Jurkat, Clone E6-1 (cell line): ENCODE data around the gene HS3ST2.
"Not testable (repeated sequence)": the region's sequence is repeated elsewhere in the genome, so short reads cannot be mapped to it uniquely, and the experiment has no call there.

Source experiments
- DNase-seq: peaks from one replicate; pipeline ENCODE4 v3.0.0-alpha.2; 2011; ENCODE audit warnings: low read depth, low spot score
- H3K4me3 ChIP-seq: 2 replicates; pipeline ENCODE4 v1.5.1; 2011; ENCODE audit warnings: mild to moderate bottlenecking, low read length, control low read depth, moderate library complexity

Gene HS3ST2

DNA sequence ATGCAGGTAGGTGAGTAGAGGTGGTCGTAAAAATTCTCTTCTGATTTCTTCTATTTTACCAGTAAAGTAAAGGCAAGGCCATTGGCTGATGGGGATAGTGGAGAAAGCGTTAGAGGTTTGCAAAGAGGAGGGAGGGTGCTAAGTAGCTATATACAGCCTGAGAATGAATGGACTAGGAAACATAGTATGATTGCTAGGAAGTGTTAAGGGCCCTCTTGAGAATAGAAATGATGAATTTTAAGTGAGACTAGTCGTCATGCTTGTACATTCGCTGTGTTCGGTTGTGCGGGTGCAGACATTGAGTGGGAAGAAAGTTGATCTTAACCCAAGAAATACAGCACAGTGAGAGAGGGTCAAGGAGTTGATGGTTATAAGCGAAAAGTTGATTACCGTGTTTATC, 7.2 kb upstream of the HS3ST2 start:
- DNase-seq: no peak
- H3K4me3 ChIP-seq: no peak overlapping the region

DNA sequence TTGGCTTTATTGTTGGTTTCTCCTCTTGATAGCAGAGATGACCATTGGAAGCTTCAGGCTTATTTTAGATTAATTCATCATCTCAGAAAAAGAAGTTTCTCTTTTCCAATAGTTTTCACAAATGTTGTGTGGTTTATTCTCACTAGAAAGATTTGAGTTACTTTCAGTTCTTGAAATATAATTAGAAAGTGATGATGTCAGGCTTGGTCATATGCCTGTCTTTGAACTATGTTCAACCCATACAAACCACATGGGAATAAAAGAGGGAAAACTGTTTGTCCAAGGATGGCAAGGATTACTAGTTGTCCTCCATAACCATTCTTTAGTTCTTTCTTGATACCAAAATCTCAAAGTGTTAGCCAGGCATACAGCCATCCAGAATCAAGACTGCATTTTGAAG, 3.7 kb upstream of the HS3ST2 start:
- H3K4me3 ChIP-seq: no peak overlapping the region
- no peak for DNase-seq

DNA sequence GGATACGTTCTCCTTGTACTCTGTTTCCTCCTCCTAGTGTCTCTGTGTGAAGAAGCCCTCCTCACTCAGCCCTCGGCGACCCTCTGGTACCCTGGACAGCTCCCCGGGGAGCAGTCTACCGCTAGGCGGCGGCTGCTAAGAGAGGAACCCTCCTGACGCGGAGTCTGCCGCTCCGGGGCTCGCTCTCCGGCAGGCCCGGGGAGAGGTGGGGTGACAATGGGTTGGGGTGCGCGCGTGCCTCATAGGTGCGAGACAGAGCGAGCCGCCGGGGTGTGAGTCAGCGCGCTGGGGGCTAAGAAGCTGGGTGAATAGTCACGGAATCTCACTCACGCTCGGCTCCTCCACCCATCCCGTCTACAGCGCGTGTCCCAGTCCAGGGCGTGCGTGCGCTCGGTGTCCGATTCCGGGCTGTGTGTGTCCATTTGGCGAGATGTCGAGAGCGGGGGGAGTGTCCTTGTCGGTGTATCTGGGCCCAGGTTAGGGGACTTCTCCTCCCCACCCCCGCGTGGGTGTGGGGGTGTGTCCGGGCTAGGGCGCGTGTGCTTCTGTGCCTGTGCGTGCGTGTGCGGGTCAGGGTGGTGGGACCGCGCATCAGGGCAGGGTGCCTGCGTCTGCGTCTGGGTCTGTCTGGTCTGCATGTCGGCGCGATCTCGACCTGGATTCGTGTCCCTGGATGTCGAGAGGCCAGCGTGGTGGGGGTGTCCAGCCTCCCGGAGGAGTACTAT, 577 bp upstream of the HS3ST2 start:
- no peak overlapping the region for H3K4me3 ChIP-seq
- peak; percentile 24 for DNase-seq

DNA sequence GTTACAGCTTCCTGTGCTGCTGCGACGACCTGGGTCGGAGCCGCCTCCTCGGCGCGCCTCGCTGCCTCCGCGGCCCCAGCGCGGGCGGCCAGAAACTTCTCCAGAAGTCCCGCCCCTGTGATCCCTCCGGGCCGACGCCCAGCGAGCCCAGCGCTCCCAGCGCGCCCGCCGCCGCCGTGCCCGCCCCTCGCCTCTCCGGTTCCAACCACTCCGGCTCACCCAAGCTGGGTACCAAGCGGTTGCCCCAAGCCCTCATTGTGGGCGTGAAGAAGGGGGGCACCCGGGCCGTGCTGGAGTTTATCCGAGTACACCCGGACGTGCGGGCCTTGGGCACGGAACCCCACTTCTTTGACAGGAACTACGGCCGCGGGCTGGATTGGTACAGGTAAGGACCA, 746 bp downstream of the HS3ST2 start:
- DNase-seq: no peak
- H3K4me3 ChIP-seq: no peak overlapping the region

DNA sequence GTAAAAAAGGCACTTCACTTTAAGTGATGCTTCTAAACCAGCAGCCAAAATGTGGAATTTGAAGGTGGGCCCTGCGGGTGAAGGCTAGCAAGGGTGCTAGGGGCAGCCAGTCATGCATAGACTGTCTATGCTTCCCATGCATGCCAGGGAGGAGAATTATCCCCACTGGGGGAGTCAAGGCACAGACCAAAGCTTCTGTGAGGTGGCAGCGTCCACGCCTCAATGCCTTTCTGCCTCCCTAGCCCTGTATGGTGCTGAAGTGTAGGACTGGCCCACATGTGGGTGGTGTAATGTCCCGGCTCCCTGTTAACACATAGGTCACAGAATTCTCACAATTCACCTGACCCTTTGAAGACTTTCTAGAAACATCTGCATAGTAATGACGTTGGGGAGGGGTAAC, 1.9 kb downstream of the HS3ST2 start:
- DNase-seq: no peak

DNA sequence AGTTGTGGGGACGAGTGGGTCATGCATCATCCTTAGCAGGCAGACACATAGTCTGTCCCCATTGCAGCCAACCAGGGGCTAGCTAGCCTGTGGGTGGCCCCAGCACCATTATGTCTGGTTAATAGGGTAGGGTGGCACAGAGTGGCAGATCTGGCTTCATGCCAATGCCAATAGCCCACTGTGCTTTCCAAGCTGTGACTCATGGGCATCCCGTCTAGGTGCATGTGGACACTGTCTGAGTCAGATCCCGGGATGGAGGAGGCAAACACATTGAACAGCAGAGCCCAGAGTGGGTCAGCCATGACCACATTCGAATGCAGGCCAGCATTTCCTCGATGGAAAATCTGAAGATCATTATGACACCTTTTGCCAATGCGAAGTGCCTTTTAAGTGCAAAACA, 2.5 kb downstream of the HS3ST2 start:
- no peak for DNase-seq
- H3K4me3 ChIP-seq: no peak overlapping the region

More for the DNA sequence above, 1.9 kb downstream of the HS3ST2 start:
- H3K4me3 ChIP-seq: no peak overlapping the region

DNA sequence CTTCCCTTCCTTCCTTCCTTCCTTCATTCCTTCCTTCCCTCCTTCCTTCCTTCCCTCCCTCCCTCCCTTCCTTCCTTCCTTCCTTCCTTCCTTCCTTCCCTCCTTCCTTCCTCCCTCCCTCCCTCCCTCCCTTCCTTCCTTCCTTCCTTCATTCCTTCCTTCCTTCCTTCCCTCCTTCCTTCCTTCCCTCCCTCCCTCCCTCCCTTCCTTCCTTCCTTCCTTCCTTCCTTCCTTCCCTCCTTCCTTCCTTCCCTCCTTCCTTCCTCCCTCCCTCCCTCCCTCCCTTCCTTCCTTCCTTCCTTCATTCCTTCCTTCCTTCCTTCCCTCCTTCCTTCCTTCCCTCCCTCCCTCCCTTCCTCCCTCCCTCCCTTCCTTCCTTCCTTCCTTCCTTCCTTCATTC, 4.8 kb downstream of the HS3ST2 start:
- DNase-seq, H3K4me3 ChIP-seq: not testable (repeated sequence)

DNA sequence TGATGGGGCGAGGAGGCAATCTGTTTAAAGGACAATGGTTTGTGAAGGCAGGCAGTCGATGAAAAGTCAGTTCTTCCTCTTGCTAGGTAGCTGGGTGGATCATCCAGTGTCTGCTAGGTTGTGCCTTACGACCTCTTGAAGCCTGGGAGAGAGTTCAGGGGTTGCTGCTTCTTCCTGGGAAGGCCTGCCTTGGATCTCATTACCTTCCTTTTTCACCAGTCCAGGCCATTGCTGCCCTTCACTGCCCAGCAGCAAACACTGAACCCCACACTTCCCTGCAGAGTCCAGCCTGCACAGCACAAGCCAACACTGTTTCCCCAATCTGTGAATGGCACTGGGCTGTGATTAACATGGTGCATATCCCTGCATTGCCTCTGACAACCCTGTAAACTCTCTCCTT, 24.7 kb downstream of the HS3ST2 start:
- H3K4me3 ChIP-seq: no peak overlapping the region
- no peak for DNase-seq

DNA sequence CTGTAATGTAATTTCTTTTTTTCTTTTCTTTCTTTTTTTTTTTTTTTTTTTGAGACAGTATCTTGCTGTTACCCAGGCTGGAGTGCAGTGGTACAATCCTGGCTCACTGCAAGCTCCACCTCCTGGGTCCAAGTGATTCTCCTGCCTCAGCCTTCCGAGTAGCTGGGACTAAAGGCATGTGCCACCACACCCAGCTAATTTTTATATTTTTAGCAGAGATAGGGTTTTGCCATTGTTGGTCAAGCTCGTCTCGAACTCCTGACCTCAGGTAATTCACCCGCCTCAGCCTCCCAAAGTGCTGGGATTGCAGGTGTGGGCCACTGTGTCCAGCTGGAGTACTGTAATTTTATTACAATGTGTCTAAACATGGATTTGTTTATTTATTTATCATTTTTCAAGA, 28.1 kb downstream of the HS3ST2 start:
- H3K4me3 ChIP-seq, DNase-seq: not testable (repeated sequence)

DNA sequence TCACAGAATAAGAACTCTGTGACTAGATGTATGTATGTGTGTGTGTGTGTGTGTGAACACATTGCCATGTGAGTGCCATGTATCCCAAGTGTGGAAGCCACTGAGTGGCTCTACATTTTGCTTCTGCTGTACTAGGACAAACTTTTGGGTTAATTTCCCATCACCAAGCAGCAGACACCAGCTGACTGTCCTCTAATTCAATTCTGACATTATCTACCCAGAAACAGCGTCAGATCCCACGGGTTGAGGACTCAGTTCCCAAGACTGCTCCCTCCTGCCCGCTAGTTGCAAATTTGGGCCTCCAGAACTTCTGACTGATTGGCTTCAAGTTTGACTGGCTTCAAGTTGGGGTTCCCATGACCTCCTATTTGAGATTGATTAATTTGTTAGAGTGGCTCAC, 29.2 kb downstream of the HS3ST2 start:
- no peak for DNase-seq
- no peak overlapping the region for H3K4me3 ChIP-seq

DNA sequence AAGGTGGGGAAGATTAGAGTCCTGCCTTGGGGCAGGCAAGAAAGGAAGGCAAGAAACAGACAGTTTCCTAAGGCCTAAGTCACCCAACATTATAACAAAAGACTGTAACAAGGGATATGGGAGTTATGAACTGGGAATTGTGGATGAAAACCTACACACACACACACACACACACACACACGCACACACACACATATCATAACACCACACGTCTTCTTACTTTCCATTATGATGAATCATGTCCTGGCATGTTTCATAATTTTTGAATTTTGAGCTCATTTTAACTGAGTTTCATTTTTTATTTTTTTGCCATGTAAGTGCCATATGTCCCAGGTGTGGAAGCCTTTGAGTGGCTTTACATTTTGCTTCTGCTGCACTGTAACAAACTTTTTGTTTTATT, 29.9 kb downstream of the HS3ST2 start:
- no peak overlapping the region for H3K4me3 ChIP-seq
- no peak for DNase-seq

DNA sequence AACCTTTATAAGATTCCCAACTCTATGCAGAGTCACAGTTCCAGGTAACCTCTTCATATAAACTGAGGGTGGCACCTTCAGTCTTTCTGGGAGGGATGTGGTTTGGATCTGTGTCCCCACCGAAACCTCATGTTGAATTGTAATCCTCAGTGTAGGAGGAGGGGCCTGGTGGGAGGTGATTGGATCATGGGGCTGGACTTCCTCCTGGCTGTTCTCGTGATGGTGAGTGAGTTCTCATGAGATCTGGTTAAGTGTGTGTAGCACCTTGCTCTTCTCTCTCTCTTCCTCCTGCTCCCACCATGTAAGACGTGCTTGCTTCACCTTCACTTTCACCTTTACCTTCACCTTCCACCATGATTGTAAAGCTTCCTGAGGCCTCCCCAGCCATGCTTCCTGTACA, 30.5 kb downstream of the HS3ST2 start:
- DNase-seq: peak; percentile 51
- H3K4me3 ChIP-seq: no peak overlapping the region

DNA sequence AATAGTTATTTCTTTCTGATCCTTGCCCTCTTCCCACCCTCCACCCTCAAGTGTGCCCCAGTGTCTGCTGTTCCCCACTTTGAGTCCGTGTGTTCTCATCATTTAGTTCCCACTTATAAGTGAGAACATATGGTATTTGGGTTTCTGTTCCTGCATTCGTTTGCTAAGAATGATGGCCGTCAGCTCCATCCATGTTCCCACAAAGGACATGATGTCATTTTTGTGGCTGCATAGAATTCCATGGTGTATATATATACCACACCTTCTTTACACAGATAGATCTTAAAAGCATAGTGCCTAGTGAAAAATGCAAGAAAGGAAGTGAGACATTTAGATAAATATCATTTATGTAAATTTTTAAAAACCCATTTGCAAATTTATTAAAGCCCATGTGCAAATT, 33.1 kb downstream of the HS3ST2 start:
- DNase-seq: no peak
- no peak overlapping the region for H3K4me3 ChIP-seq

DNA sequence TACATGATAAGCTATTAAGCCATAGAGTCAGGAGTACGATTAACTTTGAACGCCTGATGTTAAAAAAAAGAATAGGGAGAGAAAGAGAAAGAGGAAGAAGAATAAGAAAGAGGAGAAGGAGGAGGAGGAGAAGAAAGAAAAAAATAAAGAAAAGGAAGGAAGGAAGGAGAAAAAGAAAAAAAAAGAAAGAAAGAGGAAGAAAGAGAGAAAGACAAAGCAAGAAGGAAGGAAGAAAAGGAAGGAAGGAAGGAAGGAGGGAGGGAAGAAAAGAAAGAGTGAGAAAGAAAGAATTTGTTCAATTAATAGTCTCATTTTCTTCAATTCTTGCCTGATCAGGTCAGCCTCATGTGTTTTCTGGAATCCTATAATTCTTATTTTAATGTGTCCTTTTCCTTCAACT, 33.7 kb downstream of the HS3ST2 start:
- DNase-seq: no peak
- H3K4me3 ChIP-seq: no peak overlapping the region

DNA sequence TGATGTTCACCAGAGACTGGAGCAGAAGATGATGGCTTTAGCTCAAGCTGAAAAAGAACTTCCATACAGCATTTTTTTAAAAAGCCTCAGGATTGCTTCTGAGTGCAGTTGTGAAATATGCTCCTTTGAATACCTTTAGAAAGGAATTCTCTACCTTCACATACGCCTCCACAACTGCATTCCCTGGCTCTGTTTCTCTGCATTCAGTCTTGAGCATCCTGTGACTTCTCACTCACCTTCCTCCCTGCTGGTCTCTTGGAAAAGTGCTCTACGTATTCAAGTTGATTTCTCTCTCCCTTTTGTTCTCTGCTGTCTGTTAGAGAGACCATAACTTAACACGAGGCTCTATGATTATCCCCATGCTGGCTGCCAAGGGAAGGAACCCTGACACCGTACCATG, 34.5 kb downstream of the HS3ST2 start:
- no peak overlapping the region for H3K4me3 ChIP-seq
- DNase-seq: no peak

DNA sequence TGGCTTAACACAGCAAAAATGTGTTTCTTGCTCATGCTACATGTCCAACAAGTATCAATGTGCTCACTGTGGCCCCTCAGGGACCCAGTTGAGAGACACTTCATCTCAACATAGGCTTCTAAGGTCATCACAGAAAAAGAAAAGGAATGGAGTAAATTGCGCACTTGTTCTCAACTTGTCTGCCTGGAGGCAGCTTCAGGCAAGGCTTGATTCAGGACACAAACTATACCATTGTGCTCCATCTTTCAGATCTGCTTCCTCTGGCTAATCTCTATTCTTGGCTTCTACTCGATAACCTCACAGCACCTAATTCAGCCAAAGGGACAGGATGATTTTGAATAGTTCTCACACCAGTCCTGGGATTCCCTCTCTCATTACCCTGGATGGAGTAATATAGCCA, 35.6 kb downstream of the HS3ST2 start:
- H3K4me3 ChIP-seq: no peak overlapping the region
- no peak for DNase-seq

DNA sequence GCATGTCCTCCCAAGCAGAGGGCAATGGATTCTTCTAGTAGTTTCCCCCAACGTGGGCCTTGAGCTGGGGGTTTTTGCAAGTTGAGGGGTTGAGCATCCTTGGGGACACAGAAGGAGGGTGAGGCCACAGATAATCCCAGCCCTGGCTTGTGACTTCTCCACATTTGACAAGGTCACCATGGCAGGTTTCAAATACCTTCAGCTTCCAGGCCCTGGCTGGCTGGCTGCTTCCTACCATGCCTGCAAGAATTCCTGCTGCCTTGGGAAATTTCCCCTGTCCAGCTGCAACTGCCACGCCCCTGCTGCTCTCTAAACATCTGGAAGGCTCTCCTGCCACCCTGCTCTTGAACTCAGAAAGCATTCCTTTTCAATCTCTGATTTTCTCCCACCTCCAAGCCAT, 41.3 kb downstream of the HS3ST2 start:
- no peak overlapping the region for H3K4me3 ChIP-seq
- no peak for DNase-seq

DNA sequence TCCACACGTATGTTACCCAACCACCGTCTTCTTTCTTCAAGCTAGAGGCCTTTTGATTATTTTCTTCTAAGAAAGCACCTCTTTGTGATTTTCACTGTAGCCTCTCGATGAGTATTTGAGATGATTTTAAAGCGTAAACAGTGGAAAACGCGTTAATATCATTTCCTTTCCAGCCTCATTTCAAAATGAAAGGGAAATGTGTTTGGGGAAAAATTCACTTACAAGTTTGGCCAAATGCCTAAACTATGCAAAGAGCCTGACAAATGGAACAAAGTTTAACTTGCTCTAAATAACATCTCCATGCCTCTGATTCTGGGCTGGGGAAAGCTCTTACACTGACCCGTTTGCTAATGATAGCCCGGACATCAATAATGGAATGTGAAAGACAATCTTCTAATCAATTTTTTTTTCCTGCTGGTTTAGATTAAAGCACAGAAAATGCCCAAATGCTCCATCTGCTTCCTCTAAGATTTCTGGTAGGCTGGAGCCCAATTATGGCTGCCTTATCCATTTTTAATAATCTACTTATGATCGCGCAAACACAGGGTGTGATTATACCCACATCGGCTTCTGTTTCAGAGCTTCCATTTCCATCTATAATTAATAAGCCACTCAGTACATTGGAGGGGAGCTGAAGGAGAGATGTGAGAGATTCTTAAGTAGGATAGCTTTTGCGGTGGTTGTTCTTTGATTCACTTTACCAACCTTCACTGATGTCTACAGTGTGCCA, 43.5 kb downstream of the HS3ST2 start:
- DNase-seq: no peak
- H3K4me3 ChIP-seq: no peak overlapping the region

DNA sequence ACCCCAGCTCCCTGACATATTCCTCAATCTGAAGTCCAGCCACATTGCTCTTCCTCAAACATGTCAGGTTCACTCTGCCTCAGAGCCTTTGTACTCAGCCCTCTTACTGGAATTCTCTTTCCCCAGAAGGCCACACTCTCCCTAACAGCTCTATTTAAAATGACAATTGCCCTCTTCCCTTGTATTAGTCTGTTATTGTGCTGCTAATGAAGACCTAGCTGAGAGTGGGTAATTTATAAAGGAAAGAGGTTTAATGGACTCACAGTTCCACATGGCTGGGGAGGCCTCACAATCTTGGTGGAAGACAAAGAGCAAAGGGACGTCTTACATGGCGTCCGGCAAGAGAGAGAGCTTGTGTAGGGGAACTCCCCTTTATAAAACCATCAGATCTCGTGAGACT, 46.0 kb downstream of the HS3ST2 start:
- no peak overlapping the region for H3K4me3 ChIP-seq
- no peak for DNase-seq

DNA sequence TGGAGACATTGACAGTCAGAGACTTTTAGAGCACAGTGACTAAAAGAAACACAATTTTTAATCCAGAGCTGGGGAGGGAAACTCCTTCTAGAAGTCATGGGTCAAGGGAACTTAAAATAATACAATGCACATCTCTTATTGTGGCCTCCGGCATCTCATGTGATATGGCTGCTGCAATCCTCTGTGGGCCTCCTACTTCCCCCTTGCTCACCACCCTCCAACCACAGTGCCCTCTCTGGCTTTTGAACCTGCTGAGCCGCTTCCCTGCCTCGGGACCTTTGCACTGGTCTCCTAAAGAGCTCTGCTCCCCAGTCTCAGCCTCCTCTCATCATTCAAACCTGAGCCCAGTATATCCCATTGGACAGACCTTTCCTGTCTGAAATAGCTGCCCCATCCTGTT, 47.6 kb downstream of the HS3ST2 start:
- no peak overlapping the region for H3K4me3 ChIP-seq
- DNase-seq: no peak

DNA sequence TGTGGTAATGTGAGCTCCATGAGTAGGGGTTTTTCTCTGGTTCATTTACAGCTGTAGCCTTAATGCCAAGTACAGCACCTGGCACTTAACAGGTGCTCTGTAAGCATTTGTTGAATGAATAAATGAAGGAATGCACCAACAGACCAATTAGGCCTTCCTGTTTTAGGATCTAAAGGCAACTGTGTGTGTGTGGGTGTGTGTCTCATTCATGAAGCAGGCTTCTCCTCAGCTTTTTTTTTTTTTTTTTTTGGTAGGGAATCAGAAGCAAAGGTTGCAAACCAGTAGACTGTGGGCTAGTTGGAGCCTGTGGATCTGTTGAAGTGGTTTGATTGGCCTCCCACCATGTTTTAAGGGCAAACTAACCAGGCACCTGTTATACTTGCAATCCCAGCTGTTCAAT, 48.1 kb downstream of the HS3ST2 start:
- no peak overlapping the region for H3K4me3 ChIP-seq
- no peak for DNase-seq
